Heart right ventricle (tissue), 16 donors: ENCODE results near the gene USP24. TPM values are rescaled to one million over a fixed set of nuclear protein-coding genes. Genes with fewer than 3 reads are reported as not detected.
"Not testable (repeated sequence)": the region's sequence is repeated elsewhere in the genome, so short reads cannot be mapped to it uniquely, and the experiment has no call there.

Experiments
- ATAC-seq, 8 donors: fragments of 200-7000 bp; cut with Tn5 transposase; one replicate each; pipeline ENCODE4 v1.9.1; 2020; ENCODE audit warnings: mild to moderate bottlenecking in 8 of 8, moderate library complexity in 8 of 8, moderate number of reproducible peaks in 1 of 8
- DNase-seq, 2 donors: peaks; one replicate each; pipeline ENCODE4 v3.0.0-alpha.2; 2020
- H3K27ac ChIP-seq, 10 donors: fragments of 200-600 bp; sonication (generic) in 2 of 10; one replicate each; pipeline versions ENCODE4 v1.5.0 to v1.8.0; 2020 to 2022; ENCODE audit warnings: mild to moderate bottlenecking in 3 of 10
- H3K27me3 ChIP-seq, 7 donors: fragments of 200-600 bp; one replicate each; pipeline ENCODE4 v1.8.0; 2021 to 2022; ENCODE audit warnings: mild to moderate bottlenecking in 2 of 7
- H3K36me3 ChIP-seq, 9 donors: fragments of 200-600 bp; sonication (generic) in 1 of 9; one replicate each; pipeline versions ENCODE4 v1.5.0 to v1.8.0; 2020 to 2022; ENCODE audit warnings: mild to moderate bottlenecking in 2 of 9
- H3K4me1 ChIP-seq, 9 donors: fragments of 200-600 bp; sonication (generic) in 1 of 9; one replicate each; pipeline versions ENCODE4 v1.5.0 to v1.8.0; 2020 to 2022; ENCODE audit warnings: mild to moderate bottlenecking in 4 of 9
- H3K4me3 ChIP-seq, 10 donors: fragments of 200-600 bp; sonication (generic) in 2 of 10; one replicate each; pipeline versions ENCODE4 v1.5.0 to v1.8.0; 2020 to 2022; ENCODE audit warnings: mild to moderate bottlenecking in 7 of 10, moderate library complexity in 2 of 10
- H3K9me3 ChIP-seq, 11 donors: fragments of 200-600 bp in 10 of 11; sonication (generic) in 2 of 11; one replicate each; pipeline versions ENCODE4 v1.5.0 to v1.8.0; 2013 to 2022; ENCODE audit warnings: mild to moderate bottlenecking in 2 of 11, control low read depth in 1 of 11, moderate library complexity in 1 of 11
- WGBS, 2 donors: extraction: QIAGEN DNeasy Blood & Tissue Kit; methylation state at CpG; one replicate each; pipeline ENCODE4 v1.1.7; 2013; ENCODE audit warnings: inconsistent platforms in 1 of 2; 5-methylcytosine and 5-hydroxymethylcytosine counted together
- intact Hi-C, 10 donors: fragments of 100-400 bp; cut with DNase I; formaldehyde crosslinking; loops; one replicate each; pipeline versions ENCODE4 v1.11.1 to v1.14.2; 2022
- polyA plus RNA-seq, 2 donors: library from polyadenylated mRNA; stranded (reverse); fragments of 200-250 nt; gene quantifications; one replicate each; pipeline ENCODE4 v1.2.3, GENCODE V29; 2013
- total RNA-seq, 10 donors: library from RNA; stranded (reverse); fragmentation: NEBNext Ultra II Directional in 3 of 10; extraction: Animal tissue kit (Norgen Biotek cat#: 25700) in 3 of 10; gene quantifications; one replicate each; pipeline versions ENCODE4 v1.2.1 to v1.2.4, GENCODE V29; 2021 to 2023
- TF ChIP-seq, protein P1 (sequence below), 9 donors: fragments of 200-600 bp; sonication (generic) in 2 of 9; IDR thresholded peaks; one replicate each; pipeline versions ENCODE4 v1.5.0 to v1.8.0; 2021 to 2022; ENCODE audit warnings: antibody characterized with exemption in 9 of 9, mild to moderate bottlenecking in 5 of 9, moderate library complexity in 1 of 9
- donor health status: Arrhythmogenic right ventricular cardiomyopathy.
- donor health status: ischemic (EF 13 %, LVEDD 7.1; RV severe dilation, severe dysfunction).
- donor health status: healthy with polysubstance abuse.
- donor health status: DM: no; HTN: yes; CAD: no.
- donor health status: DM: no; HTN: no; CAD: no.
- donor health status: ischemic (EF 25% LVEDD 6.9; RV normal size, moderate dysfunction).
- donor health status: ischemic (EF 25% LVEDD 5.7; RV mildly dilated, moderate dysfunction).
- donor health status: healthy.
- donor health status: DM: yes; HTN: yes; CAD: no.
- donor health status: Ischemic cardiomyopathy.
- donor health status: ischemic (EF 35%, LVEDD 5.7; RV mildly dilated, moderate dysfunction).
- donor health status: nonischemic (EF 11% LVEDD 7.7; RV severe dilation, severe dysfunction).
- donor health status: DM: yes; HTN: yes; CAD: no.
- donor health status: PGD.
- donor health status: ischemic (EF 29% LVEDD 5.4; RV normal size, mild dysfunction).
- donor health status: nonischemic (EF 23%, LVEDD 6.1; RV moderate dilation, normal function).

The USP24 gene
- total and polyA plus RNA-seq, 12 donors: 7.1 to 49.7 (median 41.3) TPM

DNA sequence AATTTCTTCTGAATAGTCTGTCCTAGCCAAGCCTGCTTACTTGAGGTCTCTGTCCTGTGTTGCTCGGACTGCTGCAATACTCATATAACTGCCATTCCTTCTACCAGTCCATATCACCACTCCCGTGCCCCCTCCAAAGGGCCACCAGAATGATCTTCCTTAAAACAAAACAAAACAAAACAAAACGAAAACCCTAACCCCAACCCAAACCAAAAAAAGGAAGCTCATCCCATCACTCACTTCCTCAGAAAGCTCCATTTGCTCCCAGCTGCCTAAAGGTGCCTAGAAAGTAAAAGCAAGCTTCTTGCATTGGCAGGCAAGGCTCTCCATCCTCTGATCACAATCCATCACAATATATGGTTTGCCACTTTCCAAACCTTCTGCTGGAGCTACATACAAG is 20.3 kb downstream of the USP24 start:
- Histone ChIP-seq H3K9me3 (no peaks in the 10 kb centered on the region), H3K27me3 (no peaks in the 10 kb centered on the region), H3K4me1 (peaks cover 5 to 78% (median 47%) of the 10 kb centered on the region in 9 donors), H3K27ac (peak overlapping the region in 1 of 10 donors; percentile 28), H3K36me3 (peaks cover 0 to 9% (median 0%) of the 10 kb centered on the region in 9 donors), H3K4me3 (no peak overlapping the region)
- DNase-seq (no peak), ATAC-seq (no peak)
- TF ChIP-seq, protein P1, sequence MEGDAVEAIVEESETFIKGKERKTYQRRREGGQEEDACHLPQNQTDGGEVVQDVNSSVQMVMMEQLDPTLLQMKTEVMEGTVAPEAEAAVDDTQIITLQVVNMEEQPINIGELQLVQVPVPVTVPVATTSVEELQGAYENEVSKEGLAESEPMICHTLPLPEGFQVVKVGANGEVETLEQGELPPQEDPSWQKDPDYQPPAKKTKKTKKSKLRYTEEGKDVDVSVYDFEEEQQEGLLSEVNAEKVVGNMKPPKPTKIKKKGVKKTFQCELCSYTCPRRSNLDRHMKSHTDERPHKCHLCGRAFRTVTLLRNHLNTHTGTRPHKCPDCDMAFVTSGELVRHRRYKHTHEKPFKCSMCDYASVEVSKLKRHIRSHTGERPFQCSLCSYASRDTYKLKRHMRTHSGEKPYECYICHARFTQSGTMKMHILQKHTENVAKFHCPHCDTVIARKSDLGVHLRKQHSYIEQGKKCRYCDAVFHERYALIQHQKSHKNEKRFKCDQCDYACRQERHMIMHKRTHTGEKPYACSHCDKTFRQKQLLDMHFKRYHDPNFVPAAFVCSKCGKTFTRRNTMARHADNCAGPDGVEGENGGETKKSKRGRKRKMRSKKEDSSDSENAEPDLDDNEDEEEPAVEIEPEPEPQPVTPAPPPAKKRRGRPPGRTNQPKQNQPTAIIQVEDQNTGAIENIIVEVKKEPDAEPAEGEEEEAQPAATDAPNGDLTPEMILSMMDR (IDR thresholded peaks at IDR 0.05): no peak
- intact Hi-C loops: no loop called here
- WGBS, 2 donors: 82 to 88% methylated on average over 3 of the region's 3 CpGs

DNA sequence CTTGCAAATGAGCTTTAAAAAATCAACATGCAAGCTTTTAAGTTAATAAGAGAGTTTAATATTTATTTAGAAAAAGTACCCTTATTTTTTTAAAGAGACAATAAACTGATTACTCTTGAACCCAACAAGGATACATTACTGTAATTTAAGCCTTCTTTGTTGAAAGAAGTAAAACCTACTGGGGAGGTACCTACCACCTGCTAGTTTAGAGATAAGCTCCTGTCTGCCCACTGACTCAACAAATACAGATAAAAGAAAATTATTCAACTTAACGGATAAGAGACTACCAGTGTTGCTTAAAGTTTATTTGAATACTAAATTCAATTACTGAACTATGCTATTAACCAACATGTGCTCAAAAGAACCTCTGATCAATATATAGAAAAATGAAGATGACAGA is 23.1 kb downstream of the USP24 start:
- no peak overlapping the region for H3K4me3 ChIP-seq
- H3K27ac ChIP-seq: no peak overlapping the region
- 77 to 82% methylated on average over 1 of the region's 1 CpG for WGBS, 2 donors
- no peaks in the 10 kb centered on the region for H3K27me3 ChIP-seq
- no peak for ATAC-seq
- TF ChIP-seq, protein P1 (IDR thresholded peaks at IDR 0.05): no peak
- H3K9me3 ChIP-seq: no peaks in the 10 kb centered on the region
- peaks cover 0 to 3% (median 0%) of the 10 kb centered on the region in 9 donors for H3K36me3 ChIP-seq
- peaks cover 5 to 63% (median 44%) of the 10 kb centered on the region in 9 donors for H3K4me1 ChIP-seq
- DNase-seq: no peak
- intact Hi-C loops: no loop called here

DNA sequence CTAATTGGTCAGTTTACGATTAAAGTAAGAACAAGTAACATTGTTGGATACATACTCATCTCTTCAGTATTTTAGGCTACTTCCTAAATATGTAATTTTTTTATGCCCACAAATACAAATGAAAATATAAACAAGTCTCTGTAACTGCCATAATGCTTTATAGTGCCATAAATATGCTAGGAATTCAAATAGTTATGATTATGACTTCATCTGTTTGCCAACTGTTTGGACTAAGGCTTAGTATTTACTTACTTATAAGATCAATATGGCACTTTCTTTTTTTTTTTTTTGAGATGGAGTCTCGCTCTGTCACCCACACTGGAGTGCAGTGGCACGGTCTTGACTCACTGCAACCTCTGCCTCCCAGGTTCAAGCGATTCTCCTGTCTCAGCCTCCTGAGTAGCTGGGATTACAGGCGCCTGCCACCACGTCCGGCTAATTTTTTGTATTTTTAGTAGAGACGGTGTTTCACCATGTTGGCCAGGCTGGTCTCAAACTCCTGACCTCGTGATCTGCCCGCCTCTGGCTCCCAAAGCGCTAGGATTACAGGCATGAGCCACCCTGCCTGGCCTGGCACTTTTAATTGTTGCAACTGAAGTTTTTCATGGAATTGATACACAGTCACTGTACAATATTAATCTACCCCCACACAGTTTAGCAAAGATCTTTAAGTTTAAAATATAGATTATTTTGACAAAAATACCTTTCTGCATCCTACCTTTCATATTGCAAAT is 23.8 kb downstream of the USP24 start:
- WGBS, 2 donors: 89 to 90% methylated on average over 11 of the region's 11 CpGs
- H3K27me3 ChIP-seq, ATAC-seq, DNase-seq, H3K27ac ChIP-seq, intact Hi-C loops, H3K9me3 ChIP-seq, H3K36me3 ChIP-seq, H3K4me3 ChIP-seq: not testable (repeated sequence)
- H3K4me1 ChIP-seq: peaks cover 4 to 56% (median 37%) of the 10 kb centered on the region in 9 donors

DNA sequence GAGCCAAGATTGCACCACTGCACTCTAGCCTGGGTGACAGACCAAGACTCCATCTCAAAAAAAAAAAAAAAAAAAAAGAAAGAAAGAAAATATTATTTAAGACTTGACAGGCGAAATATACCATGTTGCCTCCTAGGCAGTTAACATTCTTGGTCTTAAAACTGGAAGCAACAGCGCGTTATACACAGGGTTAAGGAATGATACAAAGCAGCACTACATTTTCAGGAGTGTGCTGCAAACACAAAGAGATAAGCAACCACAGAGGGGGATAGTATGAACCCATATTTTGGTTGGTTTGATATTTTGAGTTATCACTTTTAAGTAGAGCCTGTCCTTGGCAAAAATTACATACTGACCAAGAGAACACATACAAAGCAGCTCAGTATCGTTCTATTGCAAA is 25.1 kb downstream of the USP24 start:
- H3K9me3 ChIP-seq: no peaks in the 10 kb centered on the region
- no peak overlapping the region for H3K4me3 ChIP-seq
- TF ChIP-seq, protein P1 (IDR thresholded peaks at IDR 0.05): no peak
- DNase-seq: no peak
- ATAC-seq: peak in 1 of 8 donors; percentile 31
- no peaks in the 10 kb centered on the region for H3K27me3 ChIP-seq
- peaks cover 0 to 3% (median 0%) of the 10 kb centered on the region in 9 donors for H3K36me3 ChIP-seq
- WGBS, 2 donors: 72 to 76% methylated on average over 4 of the region's 4 CpGs
- intact Hi-C loops: no loop called here
- peak overlapping the region in 1 of 10 donors; percentile 16 for H3K27ac ChIP-seq
- peaks cover 0 to 43% (median 24%) of the 10 kb centered on the region in 9 donors for H3K4me1 ChIP-seq

DNA sequence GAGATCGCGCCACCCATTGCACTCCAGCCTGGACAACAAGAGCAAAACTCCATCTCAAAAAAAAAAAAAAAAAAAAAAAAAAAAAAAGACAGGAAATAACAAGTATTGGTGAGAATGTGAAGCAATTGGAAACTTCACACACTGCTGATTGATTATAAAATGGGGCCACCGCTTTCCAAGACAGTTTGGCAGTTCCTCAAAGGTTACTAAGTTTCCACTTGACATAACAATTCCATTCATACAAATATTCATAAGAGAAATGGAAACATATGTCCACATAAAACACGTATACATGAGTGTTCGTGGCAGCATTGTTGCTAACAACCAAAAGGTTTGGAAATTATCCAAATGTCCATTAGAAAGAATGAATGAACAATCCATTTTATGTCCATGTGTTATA is 26.3 kb downstream of the USP24 start:
- ATAC-seq: no peak
- Histone ChIP-seq H3K27ac (no peak overlapping the region), H3K27me3 (no peaks in the 10 kb centered on the region), H3K36me3 (no peaks in the 10 kb centered on the region), H3K4me3 (no peak overlapping the region), H3K9me3 (peaks cover 0 to 12% (median 7%) of the 10 kb centered on the region in 11 donors), H3K4me1 (peaks cover 0 to 33% (median 16%) of the 10 kb centered on the region in 9 donors)
- intact Hi-C loops: no loop called here
- DNase-seq: no peak
- TF ChIP-seq, protein P1 (IDR thresholded peaks at IDR 0.05): no peak
- 90% methylated on average over 5 of the region's 5 CpGs for WGBS, 2 donors
